HUES6 (cell line): ENCODE measurements around the gene BMP7.
"Not testable (repeated sequence)": the region's sequence is repeated elsewhere in the genome, so short reads cannot be mapped to it uniquely, and the experiment has no call there.

ENCODE experiments used
- H3K27ac ChIP-seq: 2 replicates; pipeline ENCODE4 v1.7.0; 2013; ENCODE audit warnings: low read depth, mild to moderate bottlenecking, low read length, inconsistent platforms
- H3K27me3 ChIP-seq: 2 replicates; pipeline ENCODE4 v1.6.1; 2013; ENCODE audit warnings: low read length; ENCODE audit not compliant: control insufficient read depth, insufficient read depth
- H3K36me3 ChIP-seq: 2 replicates; pipeline ENCODE4 v1.6.1; 2013; ENCODE audit warnings: low read length; ENCODE audit not compliant: control insufficient read depth, insufficient read depth
- H3K4me1 ChIP-seq: 2 replicates; pipeline ENCODE4 v1.6.1; 2013; ENCODE audit warnings: low read length; ENCODE audit not compliant: control insufficient read depth, insufficient read depth
- H3K4me3 ChIP-seq: 2 replicates; pipeline ENCODE4 v1.5.1; 2013; ENCODE audit warnings: low read depth, low read length
- H3K9ac ChIP-seq: one replicate; pipeline ENCODE4 v1.6.1; 2013; ENCODE audit warnings: mild to moderate bottlenecking, low read length
- H3K9me3 ChIP-seq: 2 replicates; pipeline ENCODE4 v1.6.1; 2013; ENCODE audit warnings: low read depth, low read length; ENCODE audit not compliant: control insufficient read depth, insufficient read depth

The BMP7 gene

DNA sequence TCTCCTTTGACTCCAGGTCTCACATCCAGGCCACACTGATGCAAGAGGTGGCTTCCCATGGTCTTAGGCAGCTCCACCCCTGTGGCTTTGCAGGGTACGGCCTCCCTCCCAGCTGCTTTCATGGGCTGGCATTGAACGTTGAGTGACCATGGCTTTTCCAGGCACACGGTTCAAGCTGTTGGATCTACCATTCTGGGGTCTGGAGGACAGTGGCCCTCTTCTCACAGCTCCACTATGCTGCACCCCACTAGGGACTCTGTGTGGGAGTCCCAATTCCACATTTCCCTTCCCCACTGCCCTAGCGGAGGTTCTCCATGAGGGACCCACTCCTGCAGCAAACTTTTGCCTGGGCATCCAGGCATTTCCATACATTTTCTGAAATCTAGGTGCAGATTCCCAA, 27.1 kb downstream of the BMP7 start:
- not testable (repeated sequence) for H3K36me3 ChIP-seq, H3K4me1 ChIP-seq, H3K4me3 ChIP-seq, H3K27ac ChIP-seq, H3K9ac ChIP-seq
- Histone ChIP-seq H3K27me3 (peaks cover 13% of the 10 kb centered on the region), H3K9me3 (peaks cover 14% of the 10 kb centered on the region)

GRCh38 chr20:57238089-57238488, 28.4 kb downstream of the BMP7 start:
- Histone ChIP-seq H3K36me3 (no peaks in the 10 kb centered on the region), H3K27me3 (peaks cover 20% of the 10 kb centered on the region), H3K9ac (no peak overlapping the region), H3K27ac (no peak overlapping the region), H3K9me3 (peaks cover 14% of the 10 kb centered on the region), H3K4me1 (peaks cover 2% of the 10 kb centered on the region; the same call in 1 of the 2 replicates), H3K4me3 (no peak overlapping the region)

GRCh38 chr20:57237585-57237953, 28.9 kb downstream of the BMP7 start:
- Histone ChIP-seq H3K36me3 (no peaks in the 10 kb centered on the region), H3K4me3 (no peak overlapping the region), H3K27me3 (peaks cover 23% of the 10 kb centered on the region), H3K9me3 (peaks cover 14% of the 10 kb centered on the region), H3K9ac (no peak overlapping the region), H3K4me1 (peaks cover 7% of the 10 kb centered on the region; the same call in 1 of the 2 replicates), H3K27ac (no peak overlapping the region)

DNA sequence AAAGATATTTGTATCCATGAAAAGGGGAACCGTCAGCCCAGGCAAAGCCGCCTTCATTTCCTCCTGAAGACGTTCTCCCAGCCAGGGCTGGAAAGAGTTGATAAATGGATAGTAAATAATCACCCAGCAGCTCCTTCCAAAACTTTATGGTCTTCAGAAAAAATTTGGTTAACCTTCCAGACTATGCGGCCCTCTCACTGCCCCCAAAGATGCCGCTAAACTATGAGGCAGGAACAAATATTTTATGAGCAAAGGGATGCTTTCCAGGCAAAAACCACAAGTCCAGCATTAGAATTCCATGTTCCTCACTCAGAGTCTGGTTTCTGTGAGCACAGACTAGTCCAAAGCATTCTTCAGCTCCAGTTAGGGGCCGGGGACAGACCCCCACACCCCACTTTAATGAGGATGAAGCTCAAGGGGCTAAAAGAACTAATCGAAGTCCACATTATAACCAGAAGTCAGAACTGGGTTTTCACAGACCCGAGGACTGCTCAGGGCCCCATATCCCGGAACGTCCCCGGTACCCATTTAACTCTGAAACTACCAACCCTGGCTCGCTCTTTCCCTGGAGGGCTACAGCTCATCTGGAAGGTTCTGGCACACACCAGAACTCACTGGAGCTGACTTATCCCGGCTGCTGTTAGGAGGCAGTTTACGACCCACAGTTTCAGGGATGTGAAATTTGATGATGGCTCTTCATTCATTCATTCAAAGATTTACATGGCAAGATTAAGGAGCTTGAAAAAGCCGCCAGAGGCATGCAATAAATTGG, 29.4 kb downstream of the BMP7 start:
- peaks cover 23% of the 10 kb centered on the region for H3K27me3 ChIP-seq
- peaks cover 12% of the 10 kb centered on the region; the same call in 1 of the 2 replicates for H3K4me1 ChIP-seq
- no peaks in the 10 kb centered on the region for H3K36me3 ChIP-seq
- H3K9ac ChIP-seq: no peak overlapping the region
- peaks cover 14% of the 10 kb centered on the region for H3K9me3 ChIP-seq
- no peak overlapping the region for H3K4me3 ChIP-seq
- no peak overlapping the region for H3K27ac ChIP-seq

DNA sequence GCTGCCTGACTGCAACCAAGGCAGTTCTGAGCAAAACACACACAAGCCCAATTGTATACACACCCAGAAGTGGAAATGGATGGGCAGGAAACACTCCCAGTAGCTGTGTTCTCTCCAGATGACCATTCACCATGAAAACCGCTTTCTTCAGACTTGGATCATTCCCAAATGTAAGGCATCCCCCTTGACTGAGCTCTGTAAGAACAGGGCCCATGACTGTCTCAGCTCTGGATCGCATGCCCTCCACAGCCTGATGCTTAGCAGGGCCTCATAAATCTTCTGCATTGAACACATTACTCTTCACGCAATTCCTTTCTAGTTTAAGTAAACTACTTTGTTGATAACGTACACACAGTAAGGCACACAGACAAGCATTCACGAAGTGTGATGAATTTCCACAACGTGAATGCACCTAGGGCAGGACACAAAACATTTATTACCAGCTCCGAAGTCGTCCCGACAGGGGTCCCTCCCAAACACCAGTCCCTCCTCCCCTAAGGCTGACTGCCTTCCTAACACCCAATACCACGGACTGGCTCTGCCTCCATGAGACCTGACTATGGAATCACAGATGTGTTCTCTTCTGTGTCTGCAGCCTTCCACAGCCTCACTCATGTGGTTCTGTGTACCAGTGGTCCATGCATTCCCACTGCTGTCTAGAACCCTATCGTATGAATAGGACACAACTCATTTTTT, 31.7 kb downstream of the BMP7 start:
- peaks cover 6% of the 10 kb centered on the region for H3K9me3 ChIP-seq
- H3K36me3 ChIP-seq: no peaks in the 10 kb centered on the region
- H3K4me3 ChIP-seq: no peak overlapping the region
- no peak overlapping the region for H3K27ac ChIP-seq
- H3K4me1 ChIP-seq: peaks cover 29% of the 10 kb centered on the region
- no peak overlapping the region for H3K9ac ChIP-seq
- H3K27me3 ChIP-seq: peaks cover 34% of the 10 kb centered on the region

DNA sequence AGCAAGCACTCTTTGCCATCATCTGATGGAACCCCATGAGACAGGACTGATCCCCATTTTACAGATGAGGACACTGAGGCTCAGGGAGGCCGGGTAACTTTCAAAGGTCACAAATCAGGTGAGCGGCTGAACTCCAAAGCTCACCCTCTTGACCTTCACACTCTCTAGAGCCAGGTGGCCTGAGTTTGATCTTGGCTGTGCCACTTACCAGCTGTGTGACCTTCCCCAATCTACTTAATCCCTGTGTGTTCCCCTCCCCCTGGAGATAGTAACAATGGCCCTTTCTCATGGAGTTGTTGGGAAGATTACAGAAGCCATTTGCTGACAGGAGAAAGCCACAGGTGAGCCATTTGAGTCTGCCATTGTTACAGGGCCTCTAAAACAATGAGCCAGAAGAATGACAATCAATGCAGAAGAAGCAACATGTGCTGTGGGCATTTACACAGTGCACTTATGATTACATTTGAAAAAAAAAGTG, 34.5 kb downstream of the BMP7 start:
- Histone ChIP-seq H3K9ac (no peak overlapping the region), H3K4me3 (no peak overlapping the region), H3K27ac (no peak overlapping the region), H3K4me1 (peaks cover 35% of the 10 kb centered on the region), H3K36me3 (peaks cover 4% of the 10 kb centered on the region; the same call in 1 of the 2 replicates), H3K27me3 (peaks cover 34% of the 10 kb centered on the region), H3K9me3 (no peaks in the 10 kb centered on the region)

GRCh38 chr20:57231161-57231560, 35.3 kb downstream of the BMP7 start:
- Histone ChIP-seq H3K27me3 (peaks cover 34% of the 10 kb centered on the region), H3K9ac (no peak overlapping the region), H3K9me3 (no peaks in the 10 kb centered on the region), H3K27ac (no peak overlapping the region), H3K36me3 (peaks cover 4% of the 10 kb centered on the region; the same call in 1 of the 2 replicates), H3K4me1 (peaks cover 35% of the 10 kb centered on the region), H3K4me3 (no peak overlapping the region)

- Histone ChIP-seq H3K9me3 (no peaks in the 10 kb centered on the region), H3K36me3 (peaks cover 4% of the 10 kb centered on the region; the same call in 1 of the 2 replicates), H3K4me3 (no peak overlapping the region), H3K4me1 (peaks cover 35% of the 10 kb centered on the region), H3K27ac (no peak overlapping the region), H3K9ac (no peak overlapping the region), H3K27me3 (peaks cover 29% of the 10 kb centered on the region)
Measured at GRCh38 chr20:57230247-57230646, 36.2 kb downstream of the BMP7 start.

GRCh38 chr20:57229490-57229889, 37.0 kb downstream of the BMP7 start:
- H3K9ac ChIP-seq: no peak overlapping the region
- H3K4me1 ChIP-seq: peaks cover 35% of the 10 kb centered on the region
- H3K27me3 ChIP-seq: peaks cover 21% of the 10 kb centered on the region
- no peaks in the 10 kb centered on the region for H3K9me3 ChIP-seq
- H3K27ac ChIP-seq: no peak overlapping the region
- H3K4me3 ChIP-seq: no peak overlapping the region
- peaks cover 4% of the 10 kb centered on the region; the same call in 1 of the 2 replicates for H3K36me3 ChIP-seq

DNA sequence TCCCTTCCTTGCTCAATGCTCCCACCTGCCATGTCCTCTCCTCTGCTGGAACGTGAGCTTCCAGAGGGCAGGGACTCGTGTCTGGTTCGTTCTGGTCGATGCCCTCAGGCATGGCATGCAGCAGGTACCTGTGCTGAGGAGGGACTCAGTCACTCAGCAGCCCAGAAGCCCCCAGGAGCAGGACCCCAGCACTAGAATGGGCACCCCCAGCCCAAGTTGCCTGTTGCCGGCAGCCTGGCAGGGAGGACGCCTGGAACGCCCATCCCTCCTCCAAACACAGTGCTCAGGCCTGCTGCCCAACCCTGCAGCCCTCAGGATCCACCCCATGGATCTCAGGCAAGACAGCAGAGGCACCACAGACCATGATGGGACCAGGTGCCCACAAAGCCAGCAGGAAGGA, 40.6 kb downstream of the BMP7 start:
- Histone ChIP-seq H3K4me1 (peaks cover 11% of the 10 kb centered on the region), H3K27me3 (peaks cover under 1% of the 10 kb centered on the region; the same call in 1 of the 2 replicates), H3K9ac (no peak overlapping the region), H3K4me3 (no peak overlapping the region), H3K27ac (no peak overlapping the region), H3K9me3 (no peaks in the 10 kb centered on the region), H3K36me3 (peaks cover 4% of the 10 kb centered on the region; the same call in 1 of the 2 replicates)

DNA sequence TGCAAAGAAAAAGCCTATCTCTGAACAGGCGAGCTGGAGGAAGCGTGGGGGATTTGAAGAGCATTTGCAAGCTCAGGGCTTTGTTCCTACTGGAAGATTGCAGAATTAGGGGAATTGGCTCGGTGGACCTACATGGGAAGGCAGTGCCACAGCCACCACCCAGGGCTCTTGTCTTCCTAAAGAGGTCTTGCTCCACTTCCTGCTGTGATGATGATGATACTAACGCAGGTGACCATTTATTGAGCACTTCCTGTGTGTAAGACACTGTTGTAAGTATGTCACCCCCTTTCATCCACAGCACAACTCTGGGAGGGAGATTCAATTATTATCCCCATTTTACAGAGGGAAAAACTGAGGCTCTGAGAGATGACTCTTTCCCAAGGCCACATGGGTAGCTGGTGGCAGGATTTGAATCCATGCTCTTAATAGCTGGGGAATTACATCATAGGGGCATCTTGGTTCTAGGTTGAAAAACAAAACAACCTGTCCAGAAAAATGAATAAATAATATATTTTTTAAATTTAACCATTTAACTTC, 41.2 kb downstream of the BMP7 start:
- Histone ChIP-seq H3K4me3 (no peak overlapping the region), H3K27ac (no peak overlapping the region), H3K9me3 (no peaks in the 10 kb centered on the region), H3K27me3 (no peaks in the 10 kb centered on the region), H3K4me1 (peaks cover 11% of the 10 kb centered on the region), H3K36me3 (peaks cover 4% of the 10 kb centered on the region; the same call in 1 of the 2 replicates), H3K9ac (no peak overlapping the region)
